ENCODE measurements around the gene PCLO. TPM values are rescaled to one million over a fixed set of nuclear protein-coding genes. Genes with fewer than 3 reads are reported as not detected.
A peak's percentile ranks its signal among the peaks of the same experiment; 100 is the strongest.

The PCLO gene
- total RNA-seq, 1 experiment from 2014 or later, result 44.4 TPM

DNA sequence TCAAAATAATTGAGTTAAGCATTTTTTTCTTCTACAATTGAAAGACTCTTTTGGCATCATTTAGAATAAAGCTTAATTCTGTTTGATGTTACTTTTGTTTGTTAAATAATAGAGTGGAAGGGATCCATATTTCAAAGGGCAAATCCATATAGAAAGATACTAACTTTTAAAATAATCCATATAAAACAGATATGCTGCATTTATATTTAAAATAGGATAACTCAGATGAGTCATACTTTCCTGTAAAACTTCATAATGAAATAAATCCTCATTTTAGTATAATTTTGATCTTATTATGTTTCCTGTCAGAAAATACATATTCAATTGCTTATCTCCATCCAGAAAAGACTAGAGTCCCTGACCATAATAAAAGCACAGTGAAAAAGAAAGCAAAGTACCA is 323.6 kb downstream of the PCLO start:
- DNase-seq (ENCODE audit: low spot score), result peak; percentile 7

DNA sequence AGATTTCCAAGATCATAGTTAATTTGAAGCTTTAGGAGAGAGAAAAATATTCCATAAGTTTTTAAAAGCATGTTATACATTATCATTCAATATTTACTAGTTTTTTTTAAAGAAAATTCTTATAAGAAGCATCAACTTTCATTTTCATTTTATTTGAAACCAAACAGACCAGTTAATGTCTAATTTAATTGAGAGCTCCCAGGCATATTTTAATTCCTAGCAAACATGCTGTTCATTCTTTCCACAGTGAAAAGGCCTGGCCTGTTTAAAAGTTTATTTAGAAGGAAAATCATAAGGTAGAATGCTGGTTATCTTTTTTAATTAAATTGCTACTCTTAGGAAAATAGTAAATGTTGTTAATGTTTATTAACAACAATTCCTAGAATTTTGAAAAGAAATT is 324.4 kb downstream of the PCLO start:
- no peak for DNase-seq (ENCODE audit: low spot score)

DNA sequence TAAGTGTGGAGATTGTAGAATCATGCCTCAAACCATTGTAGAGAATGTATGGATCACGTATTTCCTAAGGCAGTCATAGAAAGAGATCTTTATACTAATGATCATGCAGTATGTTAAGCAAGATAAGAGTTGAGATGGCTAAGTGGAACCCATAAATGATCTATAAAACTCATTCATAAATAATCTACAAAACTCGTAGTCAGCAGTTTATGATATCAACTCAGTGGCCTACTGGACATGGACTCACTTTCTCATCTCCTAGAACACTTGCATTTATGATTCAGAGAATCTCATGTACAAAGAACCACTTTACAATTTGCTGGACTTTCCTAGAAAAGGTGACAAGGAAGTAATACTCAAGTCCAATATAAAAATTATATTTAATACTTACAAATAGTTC is 339.6 kb downstream of the PCLO start:
- no peak for DNase-seq (ENCODE audit: low spot score)

DNA sequence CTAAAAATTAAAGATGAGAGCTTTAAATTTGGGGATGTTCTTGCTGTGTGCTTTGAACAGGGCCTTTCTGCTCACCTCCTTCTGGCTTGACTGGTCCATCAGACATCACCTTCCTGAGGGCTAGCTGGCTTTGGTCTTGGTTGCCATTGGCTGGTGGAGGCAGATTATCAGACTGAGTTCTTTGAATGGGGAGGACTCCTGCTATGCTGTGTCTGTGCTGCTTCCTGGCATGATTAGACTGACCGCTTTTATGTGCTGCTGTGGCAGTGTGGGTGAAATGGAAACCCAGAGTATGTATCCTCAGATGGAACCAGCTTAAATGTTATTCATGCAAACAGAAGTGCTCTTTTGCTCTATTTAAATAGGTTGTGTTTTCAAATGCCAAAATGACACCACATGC is 341.6 kb downstream of the PCLO start:
- DNase-seq (ENCODE audit: low spot score), result no peak

DNA sequence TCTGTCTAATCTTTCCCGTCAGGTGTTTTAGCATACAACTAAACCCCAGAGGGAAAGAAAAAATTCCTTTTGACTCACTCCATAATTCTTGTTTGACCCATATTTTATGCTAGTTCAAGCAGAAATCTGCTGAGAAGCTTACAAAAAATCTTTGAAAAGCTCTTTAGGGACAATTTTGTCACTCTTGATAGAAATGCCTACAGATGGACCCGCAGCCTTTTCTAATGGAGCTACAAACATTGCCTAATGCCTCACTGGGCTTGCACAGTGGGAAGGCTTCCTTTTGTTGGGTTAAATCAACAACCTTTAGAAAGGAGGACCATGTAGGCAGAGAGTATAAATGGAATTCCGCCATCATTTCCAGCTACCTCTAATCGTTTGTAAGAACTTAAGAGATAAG is 344.5 kb downstream of the PCLO start:
- DNase-seq (ENCODE audit: low spot score), result no peak

DNA sequence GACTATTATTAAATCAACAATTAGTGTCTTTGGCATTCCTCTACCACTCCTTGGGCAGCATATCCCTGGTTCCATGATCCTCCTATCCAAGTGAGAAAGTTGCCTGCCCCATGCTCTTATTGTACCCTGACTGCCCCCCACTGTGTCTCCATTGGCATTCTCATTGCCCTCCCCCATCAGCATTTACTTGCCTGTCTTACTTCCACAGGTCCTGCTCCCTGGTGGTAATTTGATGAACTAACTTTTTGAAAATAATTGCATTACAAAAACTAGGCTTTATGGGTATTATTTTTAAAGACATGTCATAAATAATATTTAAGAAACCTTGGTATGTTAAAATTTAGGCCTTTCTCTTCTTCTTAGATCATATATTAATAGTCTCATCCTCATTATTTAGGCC is 346.4 kb downstream of the PCLO start:
- DNase-seq (ENCODE audit: low spot score), result no peak

DNA sequence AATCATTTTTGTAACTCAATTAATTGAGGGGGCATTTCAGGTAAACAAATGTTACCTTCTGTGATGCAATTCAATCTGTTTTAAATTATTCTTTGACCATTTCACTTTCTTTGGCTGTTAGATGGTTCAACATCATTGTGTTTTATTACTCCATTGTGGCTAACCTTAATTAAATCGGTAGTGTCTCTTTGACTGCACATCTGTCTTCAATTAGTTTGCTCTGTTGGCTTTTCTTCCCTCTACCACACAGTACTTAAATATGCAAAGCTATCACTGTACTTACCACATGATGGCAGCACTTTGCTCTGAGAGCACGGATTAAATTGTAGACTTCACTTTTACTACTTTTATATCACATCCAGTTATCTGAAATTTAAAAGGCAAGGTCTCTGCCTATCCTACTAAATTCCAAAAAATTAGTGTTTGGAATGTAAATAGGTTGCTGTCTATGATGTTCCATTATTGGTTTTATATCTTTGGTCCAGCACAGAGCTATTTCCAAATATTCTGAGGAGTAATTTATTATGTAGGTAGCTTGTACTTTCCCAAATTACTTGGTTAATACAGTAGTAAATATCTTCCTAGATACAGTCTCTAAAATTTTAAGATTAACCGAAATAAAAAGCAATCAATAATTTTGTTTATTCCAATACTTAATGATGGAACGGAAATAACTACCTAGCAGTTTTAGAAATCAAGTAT is 352.0 kb downstream of the PCLO start:
- peak; percentile 73 for DNase-seq (ENCODE audit: low spot score)

DNA sequence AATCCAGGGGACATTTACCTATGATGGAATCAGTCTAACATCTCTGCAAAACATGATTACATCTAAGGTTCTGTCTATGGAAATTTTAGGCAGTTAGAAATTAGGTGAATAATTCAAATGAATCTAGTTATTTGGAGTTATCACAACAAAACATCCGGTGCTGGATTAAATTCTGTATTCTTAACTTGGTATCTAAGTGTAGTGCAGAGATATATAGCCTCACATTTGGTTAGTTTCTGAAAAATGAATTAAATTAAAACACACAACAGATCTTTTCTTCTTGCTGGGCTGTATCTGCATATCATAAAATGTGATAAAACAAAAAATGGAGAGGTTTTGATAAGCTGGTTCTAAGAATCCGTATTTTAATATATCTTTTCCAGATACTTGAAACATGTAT is 354.1 kb downstream of the PCLO start:
- DNase-seq (ENCODE audit: low spot score), result no peak

DNA sequence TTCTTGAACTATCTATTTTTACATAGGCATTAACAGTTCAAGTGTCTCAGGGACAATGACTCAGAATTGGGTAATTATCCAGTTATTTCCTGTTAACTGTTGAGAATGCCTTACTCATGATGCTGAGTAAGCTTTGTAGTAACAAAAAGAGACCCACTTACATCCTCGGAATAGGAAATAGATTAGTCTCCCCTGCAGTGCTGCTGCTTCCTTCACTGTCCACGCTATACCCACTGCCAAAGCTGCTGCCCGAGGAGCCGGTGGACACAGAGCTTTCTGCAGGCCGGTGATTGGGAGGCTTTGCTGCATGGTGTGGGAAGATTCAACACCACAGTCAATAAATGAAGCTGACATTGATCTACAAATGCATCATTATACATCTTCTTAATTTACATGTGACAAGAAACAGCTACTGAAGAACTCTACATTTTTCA is 357.1 kb downstream of the PCLO start:
- peak; percentile 97 for DNase-seq (ENCODE audit: low spot score)

DNA sequence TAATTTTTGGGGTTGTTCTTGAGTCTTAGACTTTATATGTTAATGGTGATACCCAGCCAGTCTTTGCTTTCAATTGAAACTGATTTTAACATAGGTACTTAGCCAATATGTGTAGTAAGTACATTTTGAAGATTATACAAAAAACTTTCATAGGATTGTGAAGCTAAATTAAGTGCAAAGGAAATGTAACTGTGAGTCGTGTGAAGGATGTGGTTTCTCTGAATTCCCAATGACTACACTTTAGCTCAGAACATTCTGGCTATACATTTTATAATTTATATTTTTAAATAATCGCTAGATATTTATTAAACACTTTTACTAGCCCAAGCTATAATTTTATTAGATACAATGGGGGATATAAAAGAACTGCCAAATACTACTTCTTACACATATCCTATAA is 359.3 kb downstream of the PCLO start:
- DNase-seq (ENCODE audit: low spot score), result peak; percentile 23

DNA sequence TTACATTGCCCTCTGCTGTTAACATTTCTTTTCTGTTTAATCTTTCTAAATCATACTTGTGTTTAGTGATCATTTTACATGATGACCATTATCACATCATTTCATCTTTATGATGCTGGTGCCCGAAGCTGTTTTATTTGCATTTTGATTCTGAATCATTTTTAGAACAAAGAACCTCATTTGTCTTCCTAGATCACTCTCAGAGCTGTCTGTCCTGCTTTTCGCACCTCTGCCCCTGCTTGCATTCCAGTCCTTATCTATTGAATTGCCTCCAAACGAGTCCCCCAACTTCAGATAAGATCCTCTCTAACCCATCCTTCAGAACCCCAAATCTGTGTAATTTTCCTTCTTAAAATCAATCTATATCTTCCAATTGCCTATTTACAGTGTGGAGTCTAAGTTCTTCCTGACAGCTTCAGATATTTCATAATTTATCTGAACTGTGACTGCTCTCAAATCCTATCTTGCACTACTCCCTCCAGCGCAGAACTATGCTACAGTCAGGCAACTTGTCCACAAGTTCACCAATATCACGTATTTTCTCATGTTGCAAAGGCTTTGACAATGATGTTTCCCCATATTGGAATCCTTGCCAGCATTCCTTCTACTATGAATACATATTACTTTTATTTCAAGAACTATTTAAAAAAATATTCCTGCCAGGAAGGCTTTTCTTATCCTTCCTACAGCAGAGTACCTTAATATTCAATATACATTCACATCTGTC is 372.6 kb downstream of the PCLO start:
- DNase-seq (ENCODE audit: low spot score), result no peak

DNA sequence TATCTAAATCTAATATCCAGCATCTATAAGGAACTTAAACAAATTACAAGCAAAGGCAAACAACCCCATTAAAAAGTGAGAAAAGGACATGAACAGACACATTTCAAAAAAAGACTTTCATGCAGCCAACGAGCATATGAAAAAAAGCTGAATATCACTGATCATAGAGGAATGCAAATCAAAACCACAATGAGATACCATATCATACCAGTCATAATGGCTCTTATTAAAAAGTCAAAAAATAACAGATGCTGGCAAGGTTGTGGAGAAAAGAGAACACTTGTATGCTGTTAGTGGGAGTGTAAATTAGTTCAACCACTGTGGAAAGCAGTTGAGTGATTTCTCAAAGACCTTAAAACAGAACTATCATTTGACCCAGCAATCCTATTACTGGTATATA is 384.7 kb downstream of the PCLO start:
- DNase-seq (ENCODE audit: low spot score), result peak; percentile 16

DNA sequence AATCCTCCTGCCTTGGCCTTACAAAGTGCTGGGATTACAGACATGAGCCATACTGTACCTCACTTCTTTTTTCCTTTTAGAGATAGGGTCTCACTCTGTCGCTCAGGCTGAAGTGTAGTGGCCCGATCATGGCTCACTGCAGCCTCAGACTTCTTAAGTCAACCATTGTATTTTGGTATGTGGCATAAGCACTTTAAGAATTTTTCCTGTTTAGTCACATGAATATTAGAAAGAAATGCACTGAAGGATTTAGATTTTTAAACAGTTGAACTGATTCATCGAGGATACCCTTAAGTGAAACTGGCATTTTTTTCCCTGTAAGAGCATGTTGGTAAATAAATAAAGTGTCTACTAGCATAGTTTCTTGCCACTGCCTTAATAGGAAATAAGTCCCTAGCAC is 399.8 kb downstream of the PCLO start:
- no peak for DNase-seq (ENCODE audit: low spot score)

DNA sequence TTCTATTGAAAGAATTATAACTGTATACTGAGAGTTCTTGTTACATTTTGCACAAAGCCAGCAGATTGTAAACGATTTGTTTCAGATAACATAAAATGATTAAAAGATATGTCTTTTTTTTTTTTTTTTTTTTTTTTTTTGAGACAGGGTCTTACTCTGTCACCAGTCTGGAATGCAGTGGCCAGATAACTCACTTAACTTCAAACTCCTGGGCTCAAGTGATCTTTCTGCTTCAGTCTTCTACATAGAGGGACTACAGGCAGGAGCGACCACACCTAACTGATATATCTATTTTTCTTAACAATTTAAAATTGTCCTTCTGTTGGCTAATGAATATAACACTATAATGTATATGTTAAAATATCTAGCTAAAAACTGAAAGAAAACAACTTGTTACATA is 401.9 kb downstream of the PCLO start:
- no peak for DNase-seq (ENCODE audit: low spot score)

DNA sequence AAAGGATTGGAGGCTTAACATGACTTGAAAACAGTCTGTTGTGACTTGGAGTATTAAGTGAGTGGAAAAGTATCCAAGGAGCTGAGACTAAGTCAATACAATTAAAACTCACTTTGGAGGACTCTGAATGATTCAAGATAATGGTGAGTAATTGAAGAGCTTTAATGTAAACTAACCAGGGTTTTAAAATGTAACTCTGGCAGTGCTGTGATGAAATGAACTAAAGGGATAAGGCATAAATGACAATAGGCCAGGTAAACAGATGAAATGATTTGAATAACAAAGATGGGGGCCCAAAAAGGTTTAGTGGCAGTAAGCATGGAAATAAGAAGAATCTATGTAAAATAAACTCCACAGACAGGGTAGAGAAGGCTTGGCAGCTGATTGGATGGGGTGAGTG is 402.6 kb downstream of the PCLO start:
- no peak for DNase-seq (ENCODE audit: low spot score)

DNA sequence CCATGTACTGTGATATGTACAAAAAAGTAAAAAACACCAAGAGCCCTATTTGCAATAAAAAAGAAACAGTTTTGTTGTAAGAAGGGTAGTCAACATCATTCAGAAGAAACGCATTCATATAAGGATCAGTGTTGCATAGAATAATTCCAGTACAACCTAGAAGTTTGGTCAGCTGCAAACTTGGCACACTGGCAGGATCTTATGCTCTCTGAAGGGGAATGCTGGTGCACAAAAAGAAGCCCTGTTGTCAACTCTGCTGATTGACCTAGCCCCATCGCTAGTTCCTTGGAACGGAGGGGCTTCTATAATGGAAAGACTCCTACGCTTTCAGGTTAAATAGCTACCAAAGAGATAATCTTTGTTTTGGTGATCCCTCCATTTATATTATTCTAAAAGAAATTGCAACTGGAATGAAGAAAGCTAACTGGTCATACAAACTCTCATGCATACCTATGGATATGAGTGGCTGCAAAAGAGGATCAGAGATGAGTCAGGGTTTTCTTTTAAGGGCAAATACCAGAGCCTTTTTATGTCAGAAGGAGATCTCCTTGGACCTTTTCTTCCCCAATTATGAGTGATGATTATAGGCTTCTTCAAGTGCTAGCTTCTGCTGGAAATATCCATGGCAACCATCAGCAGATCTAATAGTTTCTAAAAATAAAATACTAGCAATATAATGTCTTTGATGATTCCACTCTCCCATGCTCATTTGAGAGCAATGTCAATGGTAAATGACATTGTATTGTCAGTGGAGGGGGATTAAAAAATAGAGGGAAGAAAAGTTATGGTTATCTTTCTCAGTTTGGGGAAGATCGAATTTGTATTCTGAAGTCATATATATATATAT is 406.8 kb downstream of the PCLO start:
- peak; percentile 37 for DNase-seq (ENCODE audit: low spot score)

DNA sequence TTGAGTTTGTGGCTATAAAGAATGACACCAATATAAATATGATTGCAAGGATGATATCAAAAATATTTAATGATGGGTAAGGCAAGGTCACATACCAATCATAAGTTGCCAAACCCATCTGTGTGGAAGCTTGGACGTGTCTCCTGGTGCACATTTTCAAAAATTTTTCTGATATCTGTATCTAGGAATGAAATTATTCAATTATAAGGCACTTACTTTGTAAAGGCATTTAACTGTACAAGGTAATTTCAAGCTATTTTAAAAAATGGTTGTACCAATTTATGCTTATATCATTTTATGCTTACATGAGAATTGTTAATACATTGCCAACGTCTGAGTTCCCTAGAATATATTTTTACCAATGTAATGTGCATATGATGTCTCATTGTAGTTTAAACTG is 412.7 kb downstream of the PCLO start:
- no peak for DNase-seq (ENCODE audit: low spot score)

DNA sequence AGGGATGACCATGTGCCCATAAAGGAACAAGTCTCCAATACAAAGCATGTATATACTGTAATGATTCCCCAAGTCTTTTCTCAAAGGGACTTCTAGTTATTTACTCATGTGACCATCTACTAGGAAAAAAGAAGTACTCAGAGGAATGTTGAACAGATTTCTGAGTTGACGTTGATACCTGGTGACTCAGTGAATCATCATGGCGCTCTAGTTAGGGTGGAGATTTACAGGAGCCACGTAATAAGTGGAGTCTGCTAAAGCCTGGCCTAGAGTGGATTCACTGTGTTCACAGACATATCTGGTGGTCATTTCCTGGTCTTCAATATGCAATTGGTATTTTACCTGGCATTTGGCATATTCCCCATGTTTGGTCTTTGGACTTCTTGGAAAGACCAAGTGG is 416.9 kb downstream of the PCLO start:
- peak; percentile 15 for DNase-seq (ENCODE audit: low spot score)

DNA sequence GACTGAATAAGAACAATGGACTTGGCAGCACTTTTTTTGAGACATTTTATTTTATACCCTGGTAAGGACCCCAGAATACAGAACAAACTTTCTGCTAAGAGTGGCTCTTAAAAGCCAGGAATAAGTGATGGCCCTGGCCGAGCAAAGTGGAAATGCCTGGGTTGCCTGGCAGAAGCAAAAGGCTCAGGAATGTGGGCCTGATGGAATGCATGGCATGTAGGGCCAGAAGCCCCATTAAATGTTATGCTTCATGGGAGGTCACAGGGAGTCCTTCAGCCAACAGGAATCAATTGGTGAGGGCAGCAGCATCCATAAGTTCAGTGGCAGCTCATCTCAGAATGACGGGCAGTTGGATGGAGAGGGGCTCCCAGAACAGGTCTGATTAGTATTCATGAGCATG is 417.6 kb downstream of the PCLO start:
- peak; percentile 35 for DNase-seq (ENCODE audit: low spot score)

DNA sequence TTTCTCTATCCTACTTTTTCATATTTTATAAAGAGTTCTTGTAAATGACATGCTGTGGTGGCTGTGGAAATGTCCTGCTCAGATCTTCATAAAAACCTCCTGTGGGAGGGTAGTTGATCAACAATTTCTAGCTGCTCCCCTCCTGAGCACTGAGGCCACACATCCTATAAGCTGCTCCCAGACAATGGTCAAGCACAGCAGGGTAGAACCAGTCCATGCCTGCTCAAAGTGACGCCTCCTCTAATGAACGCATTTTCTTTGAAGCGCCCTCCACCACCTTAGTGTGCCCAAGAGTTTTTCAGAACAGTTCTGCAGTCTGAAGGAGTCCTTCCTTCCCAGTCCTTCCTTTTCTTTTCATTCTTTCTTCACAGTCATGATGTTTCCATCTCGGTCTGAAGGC is 420.5 kb downstream of the PCLO start:
- no peak for DNase-seq (ENCODE audit: low spot score)

DNA sequence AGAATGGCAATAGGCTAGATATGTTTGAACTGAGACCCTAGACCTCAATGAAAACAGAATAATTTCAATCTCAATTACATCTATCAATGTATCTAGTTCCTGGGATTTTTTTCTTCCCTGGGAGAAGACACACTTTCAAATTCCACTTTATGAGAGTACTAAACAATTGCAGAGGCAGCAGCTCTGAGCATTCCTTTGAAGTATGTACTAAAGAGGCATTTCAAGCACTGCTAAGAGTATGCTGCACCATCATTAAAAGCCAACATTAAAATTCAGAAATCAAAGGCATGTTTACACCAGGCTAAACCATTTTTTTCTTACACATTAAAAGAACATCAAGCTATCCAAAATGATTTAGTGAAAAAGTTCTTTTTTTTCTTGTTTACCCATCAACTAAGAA is 421.2 kb downstream of the PCLO start:
- DNase-seq (ENCODE audit: low spot score), result no peak

DNA sequence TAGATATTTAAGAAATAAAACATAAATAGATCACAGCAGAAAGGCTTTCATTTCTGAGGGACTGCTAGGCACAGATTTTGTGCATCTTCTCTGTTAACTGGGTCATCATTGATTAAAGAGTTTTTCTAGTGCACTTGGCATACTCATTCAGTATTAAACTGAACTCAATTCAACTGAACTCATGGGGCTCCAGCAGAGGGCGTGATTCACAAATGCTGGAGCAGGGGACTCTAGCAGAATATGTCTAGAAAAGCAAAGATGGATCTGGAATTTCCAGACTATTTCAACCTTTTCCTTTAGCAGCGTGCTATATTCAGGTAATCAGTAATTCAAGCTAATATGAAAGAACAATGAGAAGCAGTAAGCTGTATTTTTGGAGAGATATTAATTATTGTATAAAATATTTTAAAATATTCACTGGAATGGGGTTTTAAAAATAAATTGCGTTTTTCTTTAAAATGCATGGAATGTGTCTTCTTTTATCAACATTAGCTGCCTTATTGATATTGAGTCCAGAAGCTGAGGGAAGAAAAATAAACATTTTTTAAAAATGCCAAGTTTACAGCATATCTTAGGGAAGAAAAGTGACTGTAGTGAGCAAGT is 422.3 kb downstream of the PCLO start:
- DNase-seq (ENCODE audit: low spot score), result peak; percentile 60

All from A172 (cell line).